ENCODE measurements around the gene ZFYVE16.
A peak's percentile ranks its signal among the peaks of the same experiment; 100 is the strongest.

Gene ZFYVE16

DNA sequence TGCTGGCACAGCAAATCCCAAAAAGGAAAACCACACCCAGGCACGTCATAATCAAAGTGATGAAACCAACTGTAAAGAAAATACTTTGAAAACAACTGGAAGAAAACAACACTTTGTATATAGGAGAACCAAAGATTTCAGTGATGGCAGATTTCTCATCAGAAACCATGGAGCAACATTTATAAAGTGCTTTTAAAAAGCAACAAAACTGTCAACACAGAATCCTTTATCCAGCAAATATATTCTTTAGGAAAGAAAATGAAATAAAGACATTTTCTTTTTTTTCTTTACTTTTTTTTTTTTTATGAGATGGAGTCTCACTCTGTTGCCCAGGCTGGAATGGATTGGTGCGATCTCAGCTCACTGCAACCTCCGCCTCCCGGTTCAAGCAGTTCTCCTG is 74.7 kb downstream of the ZFYVE16 start:
- TF ChIP-seq ZFX (IDR thresholded peaks at IDR 0.05; ENCODE audit: borderline replicate concordance), result no peak
- TF ChIP-seq, protein P1, sequence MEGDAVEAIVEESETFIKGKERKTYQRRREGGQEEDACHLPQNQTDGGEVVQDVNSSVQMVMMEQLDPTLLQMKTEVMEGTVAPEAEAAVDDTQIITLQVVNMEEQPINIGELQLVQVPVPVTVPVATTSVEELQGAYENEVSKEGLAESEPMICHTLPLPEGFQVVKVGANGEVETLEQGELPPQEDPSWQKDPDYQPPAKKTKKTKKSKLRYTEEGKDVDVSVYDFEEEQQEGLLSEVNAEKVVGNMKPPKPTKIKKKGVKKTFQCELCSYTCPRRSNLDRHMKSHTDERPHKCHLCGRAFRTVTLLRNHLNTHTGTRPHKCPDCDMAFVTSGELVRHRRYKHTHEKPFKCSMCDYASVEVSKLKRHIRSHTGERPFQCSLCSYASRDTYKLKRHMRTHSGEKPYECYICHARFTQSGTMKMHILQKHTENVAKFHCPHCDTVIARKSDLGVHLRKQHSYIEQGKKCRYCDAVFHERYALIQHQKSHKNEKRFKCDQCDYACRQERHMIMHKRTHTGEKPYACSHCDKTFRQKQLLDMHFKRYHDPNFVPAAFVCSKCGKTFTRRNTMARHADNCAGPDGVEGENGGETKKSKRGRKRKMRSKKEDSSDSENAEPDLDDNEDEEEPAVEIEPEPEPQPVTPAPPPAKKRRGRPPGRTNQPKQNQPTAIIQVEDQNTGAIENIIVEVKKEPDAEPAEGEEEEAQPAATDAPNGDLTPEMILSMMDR (IDR thresholded peaks at IDR 0.05), result no peak
- no peak overlapping the region for H3K27ac ChIP-seq

DNA sequence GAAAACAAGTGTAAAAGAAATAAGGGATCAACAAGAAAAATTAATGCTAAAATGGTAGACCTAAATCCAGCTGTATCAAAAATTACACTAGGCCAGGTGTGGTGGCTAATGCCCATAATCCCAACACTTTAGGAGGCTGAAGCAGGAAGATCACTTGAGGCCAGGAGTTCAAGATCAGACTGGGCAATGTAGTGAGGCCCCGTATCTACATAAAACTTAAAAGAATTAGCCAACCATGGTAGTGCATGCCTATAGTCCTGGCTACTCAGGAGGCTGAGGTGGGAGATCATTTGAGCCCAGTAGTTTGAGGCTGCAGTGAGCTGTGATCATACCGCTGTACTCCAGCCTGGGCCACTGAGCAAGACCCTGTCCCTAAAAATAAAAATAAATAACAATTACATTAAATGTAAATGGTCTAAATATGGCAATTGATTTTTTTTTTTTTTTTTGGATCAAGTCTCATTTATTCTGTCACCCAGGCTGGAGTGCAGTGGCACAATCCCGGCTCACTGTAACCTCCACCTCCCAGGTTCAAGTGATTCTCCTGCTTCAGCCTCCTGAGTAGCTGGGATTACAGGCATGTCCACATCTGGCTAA is 75.9 kb downstream of the ZFYVE16 start:
- TF ChIP-seq, protein P1 (IDR thresholded peaks at IDR 0.05), result no peak
- no peak for TF ChIP-seq ZFX (IDR thresholded peaks at IDR 0.05; ENCODE audit: borderline replicate concordance)
- H3K27ac ChIP-seq, result no peak overlapping the region

DNA sequence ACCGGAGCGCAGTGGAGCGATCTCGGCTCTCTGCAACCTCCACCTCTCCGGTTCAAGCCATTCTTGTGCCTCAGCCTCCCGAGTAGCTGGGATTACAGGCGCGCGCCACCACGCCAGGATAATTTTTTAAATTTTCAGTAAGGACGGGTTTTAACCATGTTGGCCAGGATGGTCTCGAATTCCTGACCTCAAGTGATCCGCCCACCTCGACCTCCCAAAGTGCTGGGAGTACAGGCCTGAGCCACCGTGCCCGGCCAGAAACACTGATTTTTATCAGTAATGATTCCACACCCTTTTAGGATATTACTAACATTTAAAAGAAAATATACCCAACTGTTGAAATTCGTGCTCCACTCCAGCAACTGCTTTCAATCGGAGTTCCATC is 79.6 kb downstream of the ZFYVE16 start:
- TF ChIP-seq ZFX (IDR thresholded peaks at IDR 0.05; ENCODE audit: borderline replicate concordance), result no peak
- TF ChIP-seq, protein P1 (IDR thresholded peaks at IDR 0.05), result no peak
- H3K27ac ChIP-seq, result peak overlapping the region; percentile 94

DNA sequence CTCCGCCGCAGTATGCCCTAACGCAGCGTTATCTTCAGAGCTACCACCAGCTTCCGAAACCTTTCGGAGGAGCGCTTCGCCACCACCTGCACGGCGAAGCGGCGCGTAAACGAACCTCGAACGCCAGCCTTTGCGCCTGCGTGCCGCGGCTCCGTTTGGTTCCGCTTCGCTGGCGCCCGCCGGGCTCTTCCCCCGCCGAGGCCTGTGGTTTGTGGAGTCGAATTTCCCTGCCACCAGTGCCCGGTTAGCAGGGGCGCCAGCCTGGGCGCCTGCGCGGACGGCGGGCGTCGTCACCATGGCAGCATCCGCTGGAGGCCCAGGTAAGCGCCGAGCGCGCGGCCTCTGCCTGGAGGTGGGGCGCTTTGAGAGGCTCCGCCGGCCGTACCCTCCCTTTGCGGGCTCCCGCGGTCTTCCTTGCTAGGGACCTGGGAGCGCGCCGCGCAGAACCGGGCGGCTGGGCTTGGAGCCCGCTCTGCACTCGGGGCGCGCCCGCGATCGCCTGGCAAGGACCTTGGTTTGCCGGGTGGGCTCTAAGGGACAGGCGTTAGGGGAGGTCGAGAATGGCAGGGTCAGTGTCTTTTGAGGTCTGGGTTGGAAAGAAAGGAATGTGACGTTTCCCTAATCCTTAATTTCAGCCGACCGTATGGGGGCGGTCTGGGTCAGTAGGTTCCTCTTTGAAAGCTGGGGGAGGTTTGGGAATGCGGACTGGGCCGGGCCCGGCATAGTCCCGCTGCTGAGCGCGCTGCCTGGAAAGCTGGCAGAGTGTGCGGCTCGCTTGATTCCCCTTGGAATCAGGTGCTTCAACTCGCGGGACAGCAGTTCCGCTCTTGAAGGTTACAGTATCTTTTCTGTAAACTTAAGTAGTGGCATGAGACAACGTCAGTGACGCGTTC is 80.2 kb downstream of the ZFYVE16 start, which contains the start of gene FAM151B:
TSS of gene FAM151B (plus strand) at position 272 of the 893 bp plus-strand sequence. CDS start at position 296, 24 bp downstream.
- peak within 1 kb of the TSS; percentile 94 for H3K27ac ChIP-seq
- no peak for TF ChIP-seq ZFX (IDR thresholded peaks at IDR 0.05; ENCODE audit: borderline replicate concordance)
- TF ChIP-seq, protein P1 (IDR thresholded peaks at IDR 0.05), result peak; percentile 32

DNA sequence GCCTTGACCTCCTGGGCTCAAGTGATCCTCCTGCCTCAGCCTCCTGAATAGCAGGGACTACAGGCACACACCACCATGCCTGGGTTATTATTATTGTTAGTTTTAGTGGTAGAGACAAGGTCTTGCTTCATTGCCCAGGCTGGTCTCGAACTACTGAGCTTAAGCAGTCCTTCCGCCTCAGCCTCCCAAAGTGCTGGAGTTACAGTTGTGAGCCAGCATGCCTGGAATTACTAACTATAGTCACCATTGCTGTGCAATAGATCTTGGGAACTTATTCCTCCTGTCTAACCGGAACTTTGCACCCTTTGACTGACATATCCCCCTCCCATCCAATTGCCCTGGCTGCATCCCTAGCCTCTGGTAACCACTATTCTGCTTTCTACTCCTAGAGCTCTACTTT is 83.4 kb downstream of the ZFYVE16 start:
- TF ChIP-seq ZFX (IDR thresholded peaks at IDR 0.05; ENCODE audit: borderline replicate concordance), result no peak
- TF ChIP-seq, protein P1 (IDR thresholded peaks at IDR 0.05), result no peak
- H3K27ac ChIP-seq, result no peak overlapping the region

DNA sequence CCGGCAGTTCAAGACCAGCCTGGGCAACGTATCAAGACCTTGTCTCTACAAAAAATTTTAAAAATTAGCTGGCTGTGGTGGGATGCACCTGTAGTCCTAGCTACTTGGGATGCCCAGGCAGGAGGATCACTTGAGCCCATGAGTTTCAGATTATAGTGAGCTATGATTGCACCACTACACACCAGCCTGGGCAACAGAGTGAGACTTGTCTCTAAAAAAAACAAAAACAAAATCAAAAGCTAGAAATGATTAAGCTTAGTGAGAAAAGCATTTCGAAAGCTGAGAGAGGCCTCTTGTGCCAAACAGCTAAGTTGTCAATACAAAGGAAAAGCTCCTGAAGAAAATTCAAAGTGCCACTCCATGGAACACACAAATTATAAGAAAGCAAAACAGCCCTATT is 84.9 kb downstream of the ZFYVE16 start:
- no peak for TF ChIP-seq ZFX (IDR thresholded peaks at IDR 0.05; ENCODE audit: borderline replicate concordance)
- TF ChIP-seq, protein P1 (IDR thresholded peaks at IDR 0.05), result no peak
- peak overlapping the region; percentile 42; the same call in 1 of the 2 replicates for H3K27ac ChIP-seq

DNA sequence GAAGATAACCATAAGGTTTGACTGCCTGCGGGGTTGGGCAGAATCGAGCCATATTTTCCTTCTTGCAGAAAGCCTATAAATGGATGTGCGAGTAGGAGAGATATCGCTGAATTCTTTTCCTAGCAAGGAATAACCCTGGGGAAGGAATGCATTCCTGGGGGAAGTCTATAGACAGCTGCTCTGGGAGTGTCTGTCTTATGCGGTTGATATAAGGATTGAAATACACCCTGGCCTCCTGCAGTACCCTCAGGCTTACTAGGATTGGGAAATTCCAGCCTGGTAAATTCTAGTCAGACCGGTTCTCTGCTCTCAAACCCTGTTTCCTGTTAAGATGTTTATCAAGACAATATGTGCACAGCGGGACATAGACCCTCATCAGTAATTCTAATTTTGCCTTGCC is 85.6 kb downstream of the ZFYVE16 start:
- H3K27ac ChIP-seq, result peak overlapping the region; percentile 42; the same call in 1 of the 2 replicates

Measured in 22Rv1 (cell line).